HG03575 (cell line): ENCODE measurements around the gene TMEM60.

Experiments used
- ATAC-seq: cut with Tn5 transposase; IDR thresholded peaks from one replicate; pipeline ENCODE4 v1.9.1; 2021; ENCODE audit not compliant: unreplicated experiment, insufficient number of reproducible peaks, low FRiP score; ENCODE audit errors: extremely low read depth

The TMEM60 gene

GRCh38 chr7:77819021-77819420 lies 20.8 kb upstream of the TMEM60 start:
- ATAC-seq = no peak

- no peak for ATAC-seq
These were observed 14.9 kb upstream of the TMEM60 start for GRCh38 chr7:77813180-77813579.

GRCh38 chr7:77812290-77812685 lies 14.1 kb upstream of the TMEM60 start:
- no peak for ATAC-seq

- ATAC-seq = no peak
These were observed 13.5 kb upstream of the TMEM60 start for GRCh38 chr7:77811516-77812289.

GRCh38 chr7:77808517-77808916 lies 10.3 kb upstream of the TMEM60 start:
- no peak for ATAC-seq

- no peak for ATAC-seq
These were observed 8.2 kb upstream of the TMEM60 start for GRCh38 chr7:77806425-77806824.

- no peak for ATAC-seq
These were observed 4.5 kb upstream of the TMEM60 start for GRCh38 chr7:77802557-77803405.

GRCh38 chr7:77800730-77801129 lies 2.5 kb upstream of the TMEM60 start:
- ATAC-seq = no peak

GRCh38 chr7:77800158-77800557 lies 1.9 kb upstream of the TMEM60 start:
- ATAC-seq = no peak

- no peak for ATAC-seq
These were observed 1.1 kb upstream of the TMEM60 start for GRCh38 chr7:77799078-77799964.

GRCh38 chr7:77797734-77798393 lies 370 bp downstream of the TMEM60 start:
- ATAC-seq = peak; percentile 3

GRCh38 chr7:77796960-77797359 lies 1.3 kb downstream of the TMEM60 start:
- ATAC-seq = no peak

GRCh38 chr7:77796109-77796508 lies 2.1 kb downstream of the TMEM60 start:
- ATAC-seq = no peak

- no peak for ATAC-seq
These were observed 4.2 kb downstream of the TMEM60 start for GRCh38 chr7:77794000-77794399.

GRCh38 chr7:77791956-77792355 lies 6.3 kb downstream of the TMEM60 start:
- no peak for ATAC-seq

- no peak for ATAC-seq
These were observed 6.9 kb downstream of the TMEM60 start for GRCh38 chr7:77791336-77791735.

- ATAC-seq = no peak
These were observed 9.8 kb downstream of the TMEM60 start for GRCh38 chr7:77788327-77788902.

- ATAC-seq = no peak
These were observed 11.5 kb downstream of the TMEM60 start for GRCh38 chr7:77786741-77787140.

GRCh38 chr7:77786018-77786417 lies 12.2 kb downstream of the TMEM60 start:
- no peak for ATAC-seq
